Measurements from ENCODE around the gene PDZK1.

PDZK1 gene

DNA sequence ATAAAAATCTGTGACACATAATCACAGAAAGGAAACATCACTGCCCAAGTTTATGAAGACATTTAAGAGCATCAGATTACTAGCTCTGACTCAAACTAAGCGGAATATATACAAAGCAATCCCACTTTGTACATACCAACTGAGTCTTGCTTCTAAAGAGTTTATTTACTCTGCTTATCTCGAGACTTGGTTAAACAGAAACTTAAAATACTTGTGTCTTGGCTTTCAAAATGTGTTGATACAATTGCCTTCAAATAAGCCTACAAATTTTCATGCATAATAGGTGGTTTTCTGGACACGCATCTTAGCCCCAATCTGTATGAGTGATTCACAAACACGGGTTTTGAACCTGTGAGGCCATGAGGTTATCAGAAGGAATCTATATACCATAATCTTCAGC, 33.1 kb upstream of the PDZK1 start:
- no peak for ATAC-seq
- TF ChIP-seq, protein P1, sequence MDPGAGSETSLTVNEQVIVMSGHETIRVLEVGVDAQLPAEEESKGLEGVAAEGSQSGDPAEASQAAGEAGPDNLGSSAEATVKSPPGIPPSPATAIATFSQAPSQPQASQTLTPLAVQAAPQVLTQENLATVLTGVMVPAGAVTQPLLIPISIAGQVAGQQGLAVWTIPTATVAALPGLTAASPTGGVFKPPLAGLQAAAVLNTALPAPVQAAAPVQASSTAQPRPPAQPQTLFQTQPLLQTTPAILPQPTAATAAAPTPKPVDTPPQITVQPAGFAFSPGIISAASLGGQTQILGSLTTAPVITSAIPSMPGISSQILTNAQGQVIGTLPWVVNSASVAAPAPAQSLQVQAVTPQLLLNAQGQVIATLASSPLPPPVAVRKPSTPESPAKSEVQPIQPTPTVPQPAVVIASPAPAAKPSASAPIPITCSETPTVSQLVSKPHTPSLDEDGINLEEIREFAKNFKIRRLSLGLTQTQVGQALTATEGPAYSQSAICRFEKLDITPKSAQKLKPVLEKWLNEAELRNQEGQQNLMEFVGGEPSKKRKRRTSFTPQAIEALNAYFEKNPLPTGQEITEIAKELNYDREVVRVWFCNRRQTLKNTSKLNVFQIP (CRISPR knock-in tag; IDR thresholded peaks at IDR 0.05; ENCODE audit: borderline replicate concordance, low read depth) = no peak
- TF ChIP-seq RARB (CRISPR knock-in tag; IDR thresholded peaks at IDR 0.05) (no peak), ESRRG (CRISPR knock-in tag; IDR thresholded peaks at IDR 0.05) (no peak), TOX (CRISPR knock-in tag; IDR thresholded peaks at IDR 0.05; ENCODE audit: borderline replicate concordance) (no peak), ZNF8 (CRISPR knock-in tag; IDR thresholded peaks at IDR 0.05) (no peak), TCF4 (CRISPR knock-in tag; IDR thresholded peaks at IDR 0.05; ENCODE audit: borderline replicate concordance) (no peak), ZC3H10 (CRISPR knock-in tag; IDR thresholded peaks at IDR 0.05) (no peak)
- TF ChIP-seq, protein P2, sequence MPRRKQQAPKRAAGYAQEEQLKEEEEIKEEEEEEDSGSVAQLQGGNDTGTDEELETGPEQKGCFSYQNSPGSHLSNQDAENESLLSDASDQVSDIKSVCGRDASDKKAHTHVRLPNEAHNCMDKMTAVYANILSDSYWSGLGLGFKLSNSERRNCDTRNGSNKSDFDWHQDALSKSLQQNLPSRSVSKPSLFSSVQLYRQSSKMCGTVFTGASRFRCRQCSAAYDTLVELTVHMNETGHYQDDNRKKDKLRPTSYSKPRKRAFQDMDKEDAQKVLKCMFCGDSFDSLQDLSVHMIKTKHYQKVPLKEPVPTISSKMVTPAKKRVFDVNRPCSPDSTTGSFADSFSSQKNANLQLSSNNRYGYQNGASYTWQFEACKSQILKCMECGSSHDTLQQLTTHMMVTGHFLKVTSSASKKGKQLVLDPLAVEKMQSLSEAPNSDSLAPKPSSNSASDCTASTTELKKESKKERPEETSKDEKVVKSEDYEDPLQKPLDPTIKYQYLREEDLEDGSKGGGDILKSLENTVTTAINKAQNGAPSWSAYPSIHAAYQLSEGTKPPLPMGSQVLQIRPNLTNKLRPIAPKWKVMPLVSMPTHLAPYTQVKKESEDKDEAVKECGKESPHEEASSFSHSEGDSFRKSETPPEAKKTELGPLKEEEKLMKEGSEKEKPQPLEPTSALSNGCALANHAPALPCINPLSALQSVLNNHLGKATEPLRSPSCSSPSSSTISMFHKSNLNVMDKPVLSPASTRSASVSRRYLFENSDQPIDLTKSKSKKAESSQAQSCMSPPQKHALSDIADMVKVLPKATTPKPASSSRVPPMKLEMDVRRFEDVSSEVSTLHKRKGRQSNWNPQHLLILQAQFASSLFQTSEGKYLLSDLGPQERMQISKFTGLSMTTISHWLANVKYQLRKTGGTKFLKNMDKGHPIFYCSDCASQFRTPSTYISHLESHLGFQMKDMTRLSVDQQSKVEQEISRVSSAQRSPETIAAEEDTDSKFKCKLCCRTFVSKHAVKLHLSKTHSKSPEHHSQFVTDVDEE (CRISPR knock-in tag; IDR thresholded peaks at IDR 0.05) = no peak
- TF ChIP-seq, protein P3, sequence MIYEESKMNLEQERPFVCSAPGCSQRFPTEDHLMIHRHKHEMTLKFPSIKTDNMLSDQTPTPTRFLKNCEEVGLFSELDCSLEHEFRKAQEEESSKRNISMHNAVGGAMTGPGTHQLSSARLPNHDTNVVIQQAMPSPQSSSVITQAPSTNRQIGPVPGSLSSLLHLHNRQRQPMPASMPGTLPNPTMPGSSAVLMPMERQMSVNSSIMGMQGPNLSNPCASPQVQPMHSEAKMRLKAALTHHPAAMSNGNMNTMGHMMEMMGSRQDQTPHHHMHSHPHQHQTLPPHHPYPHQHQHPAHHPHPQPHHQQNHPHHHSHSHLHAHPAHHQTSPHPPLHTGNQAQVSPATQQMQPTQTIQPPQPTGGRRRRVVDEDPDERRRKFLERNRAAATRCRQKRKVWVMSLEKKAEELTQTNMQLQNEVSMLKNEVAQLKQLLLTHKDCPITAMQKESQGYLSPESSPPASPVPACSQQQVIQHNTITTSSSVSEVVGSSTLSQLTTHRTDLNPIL (CRISPR knock-in tag; IDR thresholded peaks at IDR 0.05; ENCODE audit: low read depth) = no peak

DNA sequence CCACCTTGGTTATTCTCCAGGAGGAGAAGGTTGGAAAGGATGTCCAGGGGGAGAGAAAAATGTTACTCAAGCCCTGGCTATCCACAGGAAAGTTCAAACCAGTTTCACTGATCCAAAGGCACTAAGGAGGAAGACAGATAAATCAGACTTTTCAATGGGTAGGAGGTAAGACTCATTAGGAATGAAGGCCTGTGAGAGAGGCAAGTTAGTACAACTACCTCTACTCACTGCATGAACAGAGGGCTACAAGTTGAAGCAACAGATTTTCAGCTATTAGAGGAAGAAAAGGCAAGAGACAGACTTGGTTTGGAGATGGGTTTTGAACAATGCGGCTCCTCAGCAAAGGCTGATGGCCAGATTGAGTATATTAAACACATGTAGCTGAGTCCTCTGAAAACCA, 29.0 kb upstream of the PDZK1 start:
- TF ChIP-seq CSDC2 (CRISPR knock-in tag; IDR thresholded peaks at IDR 0.05) (no peak), ARNTL (CRISPR knock-in tag; IDR thresholded peaks at IDR 0.05; ENCODE audit: borderline replicate concordance, low read depth) (no peak), TCF4 (CRISPR knock-in tag; IDR thresholded peaks at IDR 0.05; ENCODE audit: borderline replicate concordance) (no peak), BACH2 (CRISPR knock-in tag; IDR thresholded peaks at IDR 0.05; ENCODE audit: borderline replicate concordance) (no peak), ZNF70 (CRISPR knock-in tag; IDR thresholded peaks at IDR 0.05) (no peak), SNAI2 (CRISPR knock-in tag; IDR thresholded peaks at IDR 0.05) (no peak), TOX (CRISPR knock-in tag; IDR thresholded peaks at IDR 0.05; ENCODE audit: borderline replicate concordance) (no peak), ZNF8 (CRISPR knock-in tag; IDR thresholded peaks at IDR 0.05) (no peak), ZNF565 (CRISPR knock-in tag; conservative IDR thresholded peaks at IDR 0.05; ENCODE audit: low read depth) (no peak), GLIS3 (CRISPR knock-in tag; IDR thresholded peaks at IDR 0.05) (no peak), OSR1 (CRISPR knock-in tag; IDR thresholded peaks at IDR 0.05) (no peak), ISL1 (CRISPR knock-in tag; IDR thresholded peaks at IDR 0.05) (no peak), ZC3H10 (CRISPR knock-in tag; IDR thresholded peaks at IDR 0.05) (no peak), RARB (CRISPR knock-in tag; IDR thresholded peaks at IDR 0.05) (no peak)
- TF ChIP-seq, protein P4, sequence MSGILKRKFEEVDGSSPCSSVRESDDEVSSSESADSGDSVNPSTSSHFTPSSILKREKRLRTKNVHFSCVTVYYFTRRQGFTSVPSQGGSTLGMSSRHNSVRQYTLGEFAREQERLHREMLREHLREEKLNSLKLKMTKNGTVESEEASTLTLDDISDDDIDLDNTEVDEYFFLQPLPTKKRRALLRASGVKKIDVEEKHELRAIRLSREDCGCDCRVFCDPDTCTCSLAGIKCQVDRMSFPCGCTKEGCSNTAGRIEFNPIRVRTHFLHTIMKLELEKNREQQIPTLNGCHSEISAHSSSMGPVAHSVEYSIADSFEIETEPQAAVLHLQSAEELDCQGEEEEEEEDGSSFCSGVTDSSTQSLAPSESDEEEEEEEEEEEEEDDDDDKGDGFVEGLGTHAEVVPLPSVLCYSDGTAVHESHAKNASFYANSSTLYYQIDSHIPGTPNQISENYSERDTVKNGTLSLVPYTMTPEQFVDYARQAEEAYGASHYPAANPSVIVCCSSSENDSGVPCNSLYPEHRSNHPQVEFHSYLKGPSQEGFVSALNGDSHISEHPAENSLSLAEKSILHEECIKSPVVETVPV (CRISPR knock-in tag; IDR thresholded peaks at IDR 0.05) = no peak
- TF ChIP-seq, protein P5, sequence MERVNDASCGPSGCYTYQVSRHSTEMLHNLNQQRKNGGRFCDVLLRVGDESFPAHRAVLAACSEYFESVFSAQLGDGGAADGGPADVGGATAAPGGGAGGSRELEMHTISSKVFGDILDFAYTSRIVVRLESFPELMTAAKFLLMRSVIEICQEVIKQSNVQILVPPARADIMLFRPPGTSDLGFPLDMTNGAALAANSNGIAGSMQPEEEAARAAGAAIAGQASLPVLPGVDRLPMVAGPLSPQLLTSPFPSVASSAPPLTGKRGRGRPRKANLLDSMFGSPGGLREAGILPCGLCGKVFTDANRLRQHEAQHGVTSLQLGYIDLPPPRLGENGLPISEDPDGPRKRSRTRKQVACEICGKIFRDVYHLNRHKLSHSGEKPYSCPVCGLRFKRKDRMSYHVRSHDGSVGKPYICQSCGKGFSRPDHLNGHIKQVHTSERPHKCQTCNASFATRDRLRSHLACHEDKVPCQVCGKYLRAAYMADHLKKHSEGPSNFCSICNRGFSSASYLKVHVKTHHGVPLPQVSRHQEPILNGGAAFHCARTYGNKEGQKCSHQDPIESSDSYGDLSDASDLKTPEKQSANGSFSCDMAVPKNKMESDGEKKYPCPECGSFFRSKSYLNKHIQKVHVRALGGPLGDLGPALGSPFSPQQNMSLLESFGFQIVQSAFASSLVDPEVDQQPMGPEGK (CRISPR knock-in tag; IDR thresholded peaks at IDR 0.05; ENCODE audit: borderline replicate concordance) = no peak
- TF ChIP-seq, protein P2 (CRISPR knock-in tag; IDR thresholded peaks at IDR 0.05) = no peak
- no peak for ATAC-seq
